A549 (cell line): Measurements from ENCODE around the gene GBGT1. TPM values are rescaled to one million over a fixed set of nuclear protein-coding genes. Genes with fewer than 3 reads are reported as not detected.

Source experiments
- ATAC-seq, 2 experiments: fragments of 200-7000 bp in 1 of 2; fragments of >200 bp in 1 of 2; cut with Nextera tagmentation in 1 of 2; cut with Tn5 transposase in 1 of 2; 3 replicates each; pipeline versions ENCODE4 v1.8.0 to v1.9.1; 2018 to 2020; ENCODE audit warnings: mild to moderate bottlenecking in 1 of 2, moderate library complexity in 1 of 2
- CTCF ChIA-PET: fragments of 300-600 bp; sonication (Branson Sonifier 250); formaldehyde crosslinking; extraction: SDS; loops from one replicate; lab custom pipeline; 2021; ENCODE audit warnings: antibody characterized with exemption, inconsistent platforms; lab: Yijun Ruan, JAX
- POLR2A ChIA-PET: fragments of 350-600 bp; formaldehyde crosslinking; extraction: SDS; loops from one replicate; lab custom pipeline; 2021; ENCODE audit warnings: antibody characterized with exemption, inconsistent platforms; lab: Yijun Ruan, JAX
- DNase-seq, 2 experiments: peaks; one replicate each; pipeline versions ENCODE4 v3.0.0 to v3.0.0-alpha.2; 2011 to 2016; ENCODE audit warnings: low read depth in 1 of 2, low spot score in 1 of 2
- FAIRE-seq: peaks from 2 replicates; lab custom pipeline; 2011; peaks lifted over from hg19 to GRCh38; lab: Jason Lieb, UNC
- H3K27ac ChIP-seq, 2 experiments: fragments of >200 bp; sonication (Bioruptor Twin); formaldehyde crosslinking; 3 replicates each; pipeline ENCODE4 v1.5.1; 2016 to 2017
- H3K4me1 ChIP-seq: fragments of >200 bp; sonication (Bioruptor Twin); formaldehyde crosslinking; 3 replicates; pipeline ENCODE4 v1.6.1; 2016
- H3K4me2 ChIP-seq: fragments of >200 bp; sonication (Bioruptor Twin); formaldehyde crosslinking; 3 replicates; pipeline ENCODE4 v1.6.1; 2016
- H3K4me3 ChIP-seq: fragments of >200 bp; sonication (Bioruptor Twin); formaldehyde crosslinking; 3 replicates; pipeline ENCODE4 v1.5.1; 2016
- H3K9me3 ChIP-seq: fragments of >200 bp; sonication (Bioruptor Twin); formaldehyde crosslinking; 3 replicates; pipeline ENCODE4 v1.6.1; 2016
- CBX2 ChIP-seq: fragments of 200-600 bp; sonication (generic); IDR thresholded peaks from 2 replicates; pipeline ENCODE4 v1.6.1; 2016; ENCODE audit warnings: low read depth, mild to moderate bottlenecking, borderline replicate concordance
- CBX8 ChIP-seq: fragments of 200-600 bp; sonication (generic); IDR thresholded peaks from 2 replicates; pipeline ENCODE4 v1.6.1; 2016
- E2F6 ChIP-seq: IDR thresholded peaks from 2 replicates; pipeline ENCODE4 v1.6.1; 2012; ENCODE audit warnings: low read depth, borderline replicate concordance
- EHF ChIP-seq: fragments of 250-450 bp; sonication (Bioruptor Pico); IDR thresholded peaks from 2 replicates; pipeline ENCODE4 v1.5.0; 2020; ENCODE audit warnings: mild to moderate bottlenecking
- ELK1 ChIP-seq: fragments of 150-350 bp; IDR thresholded peaks from 2 replicates; pipeline ENCODE4 v1.6.1; 2014; ENCODE audit warnings: low read depth, mild to moderate bottlenecking, low read length
- FOSL2 ChIP-seq, 2 experiments: fragments of 450-650 bp in 1 of 2; fragments of >200 bp in 1 of 2; sonication (Bioruptor Twin) in 1 of 2; formaldehyde crosslinking; IDR thresholded peaks; 2 replicates each; pipeline versions ENCODE4 v1.5.0 to v1.6.1; 2016 to 2020; ENCODE audit warnings: mild to moderate bottlenecking in 1 of 2, moderate library complexity in 1 of 2
- GATA3 ChIP-seq: IDR thresholded peaks from 2 replicates; pipeline ENCODE4 v1.6.1; 2012; ENCODE audit warnings: borderline replicate concordance
- HES2 ChIP-seq: fragments of >200 bp; sonication (Bioruptor Twin); formaldehyde crosslinking; IDR thresholded peaks from 2 replicates; pipeline ENCODE4 v1.6.1; 2016
- HOXA7 ChIP-seq: fragments of 250-450 bp; sonication (Bioruptor Pico); IDR thresholded peaks from 2 replicates; pipeline ENCODE4 v1.5.0; 2020; ENCODE audit warnings: mild to moderate bottlenecking, moderate library complexity
- HOXB5 ChIP-seq: fragments of 250-450 bp; sonication (Bioruptor Pico); IDR thresholded peaks from 2 replicates; pipeline ENCODE4 v1.5.0; 2020; ENCODE audit warnings: mild to moderate bottlenecking, moderate library complexity
- JUNB ChIP-seq: fragments of >200 bp; sonication (Bioruptor Twin); formaldehyde crosslinking; IDR thresholded peaks from 2 replicates; pipeline ENCODE4 v1.6.1; 2016
- KDM1A ChIP-seq: fragments of 200-600 bp; sonication (generic); IDR thresholded peaks from 2 replicates; pipeline ENCODE4 v1.6.1; 2016; ENCODE audit warnings: low read depth, mild to moderate bottlenecking
- KDM5A ChIP-seq: fragments of 200-600 bp; sonication (generic); IDR thresholded peaks from 2 replicates; pipeline ENCODE4 v1.6.1; 2016; ENCODE audit warnings: antibody characterized with exemption, mild to moderate bottlenecking
- NFE2L2 ChIP-seq: fragments of 150-350 bp; conservative IDR thresholded peaks from 2 replicates; pipeline ENCODE4 v1.6.1; 2014; ENCODE audit warnings: low read length
- NPAS2 ChIP-seq: fragments of 250-450 bp; sonication (Bioruptor Pico); IDR thresholded peaks from 2 replicates; pipeline ENCODE4 v1.8.0; 2022; ENCODE audit warnings: mild to moderate bottlenecking, moderate library complexity, borderline replicate concordance
- PHF8 ChIP-seq: fragments of 200-600 bp; sonication (generic); IDR thresholded peaks from 2 replicates; pipeline ENCODE4 v1.6.1; 2016; ENCODE audit warnings: low read depth, mild to moderate bottlenecking, antibody characterized with exemption, moderate library complexity, borderline replicate concordance
- POLR2A ChIP-seq: IDR thresholded peaks from 2 replicates; pipeline ENCODE4 v1.6.1; 2012; ENCODE audit warnings: mild to moderate bottlenecking, low read length
- POLR2AphosphoS2 ChIP-seq: conservative IDR thresholded peaks from 2 replicates; pipeline ENCODE4 v1.6.1; 2012; ENCODE audit warnings: low read length, improper control_type of control experiment, inconsistent platforms
- RARB ChIP-seq: fragments of 250-450 bp; sonication (Bioruptor Pico); IDR thresholded peaks from 2 replicates; pipeline ENCODE4 v1.8.0; 2021; ENCODE audit warnings: mild to moderate bottlenecking, moderate library complexity
- RNF2 ChIP-seq: fragments of 200-600 bp; sonication (generic); IDR thresholded peaks from 2 replicates; pipeline ENCODE4 v1.6.1; 2016; ENCODE audit warnings: low read depth, mild to moderate bottlenecking, antibody characterized with exemption, moderate library complexity, borderline replicate concordance
- SMC3 ChIP-seq: fragments of >200 bp; sonication (Bioruptor Twin); formaldehyde crosslinking; IDR thresholded peaks from 3 replicates; pipeline ENCODE4 v1.6.1; 2018; ENCODE audit warnings: inconsistent platforms
- ZFP36 ChIP-seq: fragments of 450-650 bp; IDR thresholded peaks from 2 replicates; pipeline ENCODE4 v1.6.1; 2014; ENCODE audit warnings: borderline replicate concordance; ENCODE audit not compliant: partially characterized antibody
- ZSCAN20 ChIP-seq: fragments of 250-450 bp; sonication (Bioruptor Pico); IDR thresholded peaks from 2 replicates; pipeline ENCODE4 v1.8.0; 2022; ENCODE audit warnings: mild to moderate bottlenecking, moderate library complexity
- WGBS: methylation state at CpG from one replicate; pipeline ENCODE4 v1.1.6; 2017; ENCODE audit errors: missing lambda C conversion rate; 5-methylcytosine and 5-hydroxymethylcytosine counted together
- polyA plus RNA-seq, 4 experiments: library from polyadenylated mRNA; depleted of rRNA in 3 of 4; stranded (reverse); fragments of >200 nt; fragmentation: RNase III in 1 of 4; extraction: RNeasy Plus Mini Kit Qiagen cat#74134 plus additional on column Dnase treatment in 1 of 4; gene quantifications; 2 replicates in 3 of 4; 3 replicates in 1 of 4; pipeline ENCODE4 v1.2.3, GENCODE V29; 2011 to 2017
- TF ChIP-seq, protein P1 (sequence below): IDR thresholded peaks from 2 replicates; pipeline ENCODE4 v1.6.1; 2012
- TF ChIP-seq, protein P2 (sequence below): fragments of 450-650 bp; IDR thresholded peaks from 2 replicates; pipeline ENCODE4 v1.6.1; 2014; ENCODE audit warnings: antibody characterized with exemption
- TF ChIP-seq, protein P3 (sequence below): fragments of >200 bp; sonication (Bioruptor Twin); formaldehyde crosslinking; IDR thresholded peaks from 3 replicates; pipeline ENCODE4 v1.5.1; 2016

GBGT1 gene
- polyA plus RNA-seq, 2 of the 4 experiments (the other 2 are of a cell fraction), result 1.7 to 2.4 TPM

DNA sequence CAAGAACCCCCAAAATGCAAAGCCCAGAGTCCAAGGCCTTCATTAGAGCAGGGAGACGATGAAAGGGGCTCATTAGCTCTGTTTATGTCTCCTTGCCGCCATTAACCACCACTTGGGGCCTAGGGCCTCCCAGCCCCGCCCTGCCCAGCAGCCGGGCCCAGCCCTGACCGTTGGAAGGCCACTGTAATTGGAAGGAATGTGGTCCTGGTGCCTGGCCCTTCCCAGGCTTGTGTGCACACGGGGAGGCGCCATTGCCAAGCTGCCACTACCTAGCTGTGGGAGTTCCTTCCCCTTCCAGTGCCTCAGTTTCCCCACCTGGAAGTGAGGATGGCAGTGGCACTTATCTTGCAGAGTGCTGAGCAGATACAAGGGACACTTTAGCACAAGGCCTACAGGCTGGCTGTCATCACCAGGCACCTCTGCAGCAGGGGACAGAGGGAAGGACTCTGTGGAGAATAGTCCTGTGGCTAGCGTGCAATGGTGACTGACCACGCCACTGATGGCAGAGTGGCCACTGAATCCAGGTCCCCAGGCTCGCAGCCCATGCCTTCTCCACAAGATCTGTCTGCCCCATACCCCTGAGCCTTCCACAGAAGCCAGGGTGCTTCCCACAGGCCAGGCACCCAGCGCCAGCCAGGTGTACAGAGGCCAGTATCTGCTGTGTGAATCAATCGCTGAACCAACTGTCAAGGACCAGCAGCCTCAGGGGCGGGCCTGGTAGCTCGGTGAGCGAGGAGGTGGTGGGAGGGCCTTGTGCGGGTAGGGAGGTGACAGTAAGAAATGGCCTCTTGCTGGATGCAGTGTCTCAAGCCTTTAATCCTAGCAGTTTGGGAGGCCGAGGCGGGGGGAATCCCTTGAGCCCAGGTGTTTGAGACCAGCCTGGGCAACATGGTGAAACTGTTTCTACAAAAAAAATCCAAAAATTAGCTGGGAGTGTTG lies 20.8 kb downstream of the GBGT1 start:
- no peak for FAIRE-seq
- POLR2A ChIA-PET, result no interaction called here

DNA sequence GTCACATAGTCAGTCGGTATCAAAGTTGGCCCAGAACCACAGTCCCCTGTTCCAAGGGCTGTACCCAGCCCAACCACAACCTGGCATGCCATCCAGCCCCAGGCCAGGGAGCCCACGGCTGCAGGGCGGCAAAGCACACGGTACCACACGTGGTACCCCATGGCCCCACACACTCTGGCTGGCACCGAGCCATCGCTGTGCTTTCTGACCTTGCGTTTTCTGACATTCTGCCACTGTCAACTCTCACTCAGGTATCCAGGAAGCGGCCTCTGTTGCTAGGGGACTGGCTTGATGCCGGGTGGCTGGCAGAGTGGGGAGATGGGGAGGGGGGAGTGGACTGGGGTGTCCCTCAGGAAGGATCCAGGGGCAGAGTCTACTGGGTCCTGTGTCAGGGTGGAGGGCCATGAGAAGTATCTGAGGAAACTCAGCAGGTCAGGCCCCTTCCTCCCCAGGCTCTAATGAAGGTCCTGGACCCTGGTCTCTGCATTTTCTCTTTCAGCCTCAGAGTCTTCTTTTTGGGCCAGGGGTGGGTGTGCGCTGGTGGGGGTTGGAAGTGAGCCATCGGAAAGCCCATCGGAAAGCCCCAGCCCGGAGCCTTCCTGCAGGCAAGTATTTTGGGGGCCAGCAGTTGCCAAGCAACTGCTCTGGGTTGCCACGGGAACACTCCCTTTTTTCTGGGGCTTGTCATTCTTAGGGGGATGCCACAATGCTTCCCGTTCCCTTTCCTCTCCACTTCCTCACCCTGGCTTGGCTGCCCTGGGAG lies 21.7 kb downstream of the GBGT1 start:
- Histone ChIP-seq H3K27ac (no peak overlapping the region), H3K4me2 (no peak overlapping the region), H3K9me3 (no peaks in the 10 kb centered on the region), H3K4me3 (no peak overlapping the region), H3K4me1 (peaks cover 33% of the 10 kb centered on the region; the same call in 2 of the 3 replicates)
- TF ChIP-seq CBX2, result no peak
- TF ChIP-seq, protein P1, sequence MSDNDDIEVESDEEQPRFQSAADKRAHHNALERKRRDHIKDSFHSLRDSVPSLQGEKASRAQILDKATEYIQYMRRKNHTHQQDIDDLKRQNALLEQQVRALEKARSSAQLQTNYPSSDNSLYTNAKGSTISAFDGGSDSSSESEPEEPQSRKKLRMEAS, result no peak
- no peak for TF ChIP-seq ZSCAN20
- no peak for TF ChIP-seq ZFP36
- no peak for TF ChIP-seq EHF (CRISPR knock-in tag)
- TF ChIP-seq, protein P2, sequence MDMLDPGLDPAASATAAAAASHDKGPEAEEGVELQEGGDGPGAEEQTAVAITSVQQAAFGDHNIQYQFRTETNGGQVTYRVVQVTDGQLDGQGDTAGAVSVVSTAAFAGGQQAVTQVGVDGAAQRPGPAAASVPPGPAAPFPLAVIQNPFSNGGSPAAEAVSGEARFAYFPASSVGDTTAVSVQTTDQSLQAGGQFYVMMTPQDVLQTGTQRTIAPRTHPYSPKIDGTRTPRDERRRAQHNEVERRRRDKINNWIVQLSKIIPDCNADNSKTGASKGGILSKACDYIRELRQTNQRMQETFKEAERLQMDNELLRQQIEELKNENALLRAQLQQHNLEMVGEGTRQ, result no peak
- no peak for TF ChIP-seq E2F6
- no peak for TF ChIP-seq CBX8
- no peak for TF ChIP-seq KDM1A
- no peak for TF ChIP-seq POLR2AphosphoS2
- no peak for TF ChIP-seq GATA3
- TF ChIP-seq KDM5A, result no peak
- TF ChIP-seq POLR2A, result no peak
- no peak for TF ChIP-seq HES2
- no peak for TF ChIP-seq HOXB5 (CRISPR knock-in tag)
- no peak for TF ChIP-seq PHF8
- no peak for TF ChIP-seq FOSL2 (IDR thresholded peaks at IDR 0.05)
- no peak for TF ChIP-seq FOSL2 (CRISPR knock-in tag; IDR thresholded peaks at IDR 0.05)
- no peak for TF ChIP-seq NPAS2 (CRISPR knock-in tag)
- TF ChIP-seq JUNB, result no peak
- no peak for TF ChIP-seq RNF2
- DNase-seq (no peak), FAIRE-seq (no peak), ATAC-seq (no peak)
- 85% methylated on average over 15 of the region's 16 CpGs for WGBS
- ChIA-PET POLR2A (no interaction called here), CTCF (interaction anchor here (1.0 to 39.2 kb wide), 5 partner anchors 6 to 120 kb away, joined by 6 to 1284 read pairs (median 108); partner anchors contain the start of gene RALGDS)

More for the DNA sequence above, 20.8 kb downstream of the GBGT1 start:
- H3K9me3 ChIP-seq, result no peaks in the 10 kb centered on the region
- H3K27ac ChIP-seq, result 0 out of 6 replicates have a peak overlapping the region, but pooled peaks of 1 of the 2 experiments have one; percentile 6
- no peak for ATAC-seq
- CTCF ChIA-PET, result interaction anchor here (1.0 to 39.2 kb wide), 18 partner anchors 7 to 121 kb away, joined by 4 to 1284 read pairs (median 10); partner anchors contain the start of genes GTF3C5 and RALGDS
- H3K4me1 ChIP-seq, result peaks cover 36% of the 10 kb centered on the region
- TF ChIP-seq HOXA7 (CRISPR knock-in tag), result no peak
- no peak for TF ChIP-seq FOSL2 (IDR thresholded peaks at IDR 0.05)
- no peak for TF ChIP-seq FOSL2 (CRISPR knock-in tag; IDR thresholded peaks at IDR 0.05)
- TF ChIP-seq, protein P3, sequence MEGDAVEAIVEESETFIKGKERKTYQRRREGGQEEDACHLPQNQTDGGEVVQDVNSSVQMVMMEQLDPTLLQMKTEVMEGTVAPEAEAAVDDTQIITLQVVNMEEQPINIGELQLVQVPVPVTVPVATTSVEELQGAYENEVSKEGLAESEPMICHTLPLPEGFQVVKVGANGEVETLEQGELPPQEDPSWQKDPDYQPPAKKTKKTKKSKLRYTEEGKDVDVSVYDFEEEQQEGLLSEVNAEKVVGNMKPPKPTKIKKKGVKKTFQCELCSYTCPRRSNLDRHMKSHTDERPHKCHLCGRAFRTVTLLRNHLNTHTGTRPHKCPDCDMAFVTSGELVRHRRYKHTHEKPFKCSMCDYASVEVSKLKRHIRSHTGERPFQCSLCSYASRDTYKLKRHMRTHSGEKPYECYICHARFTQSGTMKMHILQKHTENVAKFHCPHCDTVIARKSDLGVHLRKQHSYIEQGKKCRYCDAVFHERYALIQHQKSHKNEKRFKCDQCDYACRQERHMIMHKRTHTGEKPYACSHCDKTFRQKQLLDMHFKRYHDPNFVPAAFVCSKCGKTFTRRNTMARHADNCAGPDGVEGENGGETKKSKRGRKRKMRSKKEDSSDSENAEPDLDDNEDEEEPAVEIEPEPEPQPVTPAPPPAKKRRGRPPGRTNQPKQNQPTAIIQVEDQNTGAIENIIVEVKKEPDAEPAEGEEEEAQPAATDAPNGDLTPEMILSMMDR, result no peak
- no peak for TF ChIP-seq SMC3
- no peak for TF ChIP-seq ELK1
- TF ChIP-seq HES2, result no peak
- TF ChIP-seq RARB (CRISPR knock-in tag), result no peak
- no peak for TF ChIP-seq ZSCAN20
- TF ChIP-seq NFE2L2, result no peak
- 71% methylated on average over 10 of the region's 18 CpGs for WGBS
- H3K4me3 ChIP-seq, result no peak overlapping the region
- DNase-seq, result no peak
- no peak overlapping the region for H3K4me2 ChIP-seq
